Measurements from ENCODE around the gene MYLK2. TPM values are rescaled to one million over a fixed set of nuclear protein-coding genes. Genes with fewer than 3 reads are reported as not detected.
"Not testable (repeated sequence)": the region's sequence is repeated elsewhere in the genome, so short reads cannot be mapped to it uniquely, and the experiment has no call there.

Gene MYLK2
- total and polyA plus RNA-seq, 2 donors (not counting 1 experiment from before 2014, with no cell fraction given) = under 0.01 TPM; not detected in 1

DNA sequence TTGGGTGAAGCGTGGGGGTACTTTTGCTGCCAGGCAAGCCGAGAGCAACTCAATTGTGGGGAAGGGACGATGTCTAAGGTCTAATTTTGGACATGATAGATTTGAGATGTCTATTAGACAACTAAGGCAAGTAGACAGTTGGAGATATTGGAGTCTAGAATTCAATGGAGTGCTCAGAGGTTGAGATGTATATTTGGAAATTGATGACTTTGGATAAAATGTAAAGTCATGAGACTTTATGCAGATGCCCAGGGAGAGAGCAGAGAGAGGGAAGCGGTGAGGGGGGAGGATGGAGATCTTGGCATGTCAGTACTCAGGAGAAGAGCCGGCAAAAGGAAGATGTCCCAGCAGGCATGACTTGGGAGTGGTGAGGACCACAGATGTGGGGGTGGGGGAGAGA is 6.9 kb downstream of the MYLK2 start:
- Histone ChIP-seq H3K27ac (ENCODE audit: insufficient read depth, low read length) (no peak overlapping the region), H3K9me3 (ENCODE audit: control insufficient read depth, insufficient read depth, low read depth, low read length) (no peaks in the 10 kb centered on the region), H3K9ac (ENCODE audit: insufficient read depth, low read length) (no peak overlapping the region), H3K36me3 (ENCODE audit: control insufficient read depth, insufficient read depth, low read length) (no peaks in the 10 kb centered on the region), H3K4me1 (ENCODE audit: control insufficient read depth, extremely low read depth, insufficient read depth, low read length) (no peaks in the 10 kb centered on the region), H4K20me1 (ENCODE audit: control insufficient read depth, extremely low read depth, insufficient read depth, low read length) (no peaks in the 10 kb centered on the region), H3K4me3 (replicated peaks in 1 of 4; ENCODE audit: control extremely low read depth in 1 of 4, insufficient read depth in 1 of 4, low read depth in 3 of 4, low read length in 4 of 4) (no peak overlapping the region), H3K4me2 (ENCODE audit: extremely low read depth, insufficient read depth, low read length) (no peak overlapping the region), H3K27me3 (ENCODE audit: control insufficient read depth, insufficient read depth, low read length) (no peaks in the 10 kb centered on the region), H2AFZ (ENCODE audit: low read length) (no peak overlapping the region), H3K79me2 (ENCODE audit: control insufficient read depth, insufficient read depth, low read length) (no peaks in the 10 kb centered on the region)
- DNase-seq (ENCODE audit: low read depth in 2 of 2) = no peak
- TF ChIP-seq EZH2 (IDR thresholded peaks at IDR 0.05; ENCODE audit: low read length, missing control alignments) = no peak
- TF ChIP-seq, protein P1, sequence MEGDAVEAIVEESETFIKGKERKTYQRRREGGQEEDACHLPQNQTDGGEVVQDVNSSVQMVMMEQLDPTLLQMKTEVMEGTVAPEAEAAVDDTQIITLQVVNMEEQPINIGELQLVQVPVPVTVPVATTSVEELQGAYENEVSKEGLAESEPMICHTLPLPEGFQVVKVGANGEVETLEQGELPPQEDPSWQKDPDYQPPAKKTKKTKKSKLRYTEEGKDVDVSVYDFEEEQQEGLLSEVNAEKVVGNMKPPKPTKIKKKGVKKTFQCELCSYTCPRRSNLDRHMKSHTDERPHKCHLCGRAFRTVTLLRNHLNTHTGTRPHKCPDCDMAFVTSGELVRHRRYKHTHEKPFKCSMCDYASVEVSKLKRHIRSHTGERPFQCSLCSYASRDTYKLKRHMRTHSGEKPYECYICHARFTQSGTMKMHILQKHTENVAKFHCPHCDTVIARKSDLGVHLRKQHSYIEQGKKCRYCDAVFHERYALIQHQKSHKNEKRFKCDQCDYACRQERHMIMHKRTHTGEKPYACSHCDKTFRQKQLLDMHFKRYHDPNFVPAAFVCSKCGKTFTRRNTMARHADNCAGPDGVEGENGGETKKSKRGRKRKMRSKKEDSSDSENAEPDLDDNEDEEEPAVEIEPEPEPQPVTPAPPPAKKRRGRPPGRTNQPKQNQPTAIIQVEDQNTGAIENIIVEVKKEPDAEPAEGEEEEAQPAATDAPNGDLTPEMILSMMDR (conservative IDR thresholded peaks at IDR 0.05 in 1 of 2, IDR thresholded peaks at IDR 0.05 in 1 of 2; ENCODE audit: low read depth in 1 of 2, low read length in 2 of 2) = no peak

- no peak for DNase-seq (ENCODE audit: low read depth in 2 of 2)
- H4K20me1 ChIP-seq (ENCODE audit: control insufficient read depth, extremely low read depth, insufficient read depth, low read length) = no peaks in the 10 kb centered on the region
- no peak overlapping the region for H3K9ac ChIP-seq (ENCODE audit: insufficient read depth, low read length)
- H3K36me3 ChIP-seq (ENCODE audit: control insufficient read depth, insufficient read depth, low read length) = no peaks in the 10 kb centered on the region
- no peak overlapping the region for H3K4me3 ChIP-seq (replicated peaks in 1 of 4; ENCODE audit: control extremely low read depth in 1 of 4, insufficient read depth in 1 of 4, low read depth in 3 of 4, low read length in 4 of 4)
- H3K79me2 ChIP-seq (ENCODE audit: control insufficient read depth, insufficient read depth, low read length) = no peaks in the 10 kb centered on the region
- no peak overlapping the region for H3K4me2 ChIP-seq (ENCODE audit: extremely low read depth, insufficient read depth, low read length)
- H2AFZ ChIP-seq (ENCODE audit: low read length) = no peak overlapping the region
- no peak for TF ChIP-seq EZH2 (IDR thresholded peaks at IDR 0.05; ENCODE audit: low read length, missing control alignments)
- TF ChIP-seq, protein P1 (conservative IDR thresholded peaks at IDR 0.05 in 1 of 2, IDR thresholded peaks at IDR 0.05 in 1 of 2; ENCODE audit: low read depth in 1 of 2, low read length in 2 of 2) = no peak
- no peaks in the 10 kb centered on the region for H3K9me3 ChIP-seq (ENCODE audit: control insufficient read depth, insufficient read depth, low read depth, low read length)
- no peak overlapping the region for H3K27ac ChIP-seq (ENCODE audit: insufficient read depth, low read length)
- no peaks in the 10 kb centered on the region for H3K4me1 ChIP-seq (ENCODE audit: control insufficient read depth, extremely low read depth, insufficient read depth, low read length)
- no peaks in the 10 kb centered on the region for H3K27me3 ChIP-seq (ENCODE audit: control insufficient read depth, insufficient read depth, low read length)
Measured at GRCh38 chr20:31827059-31827458, 7.9 kb downstream of the MYLK2 start.

GRCh38 chr20:31828016-31828415 is 8.9 kb downstream of the MYLK2 start:
- H3K27ac ChIP-seq (ENCODE audit: insufficient read depth, low read length); H3K36me3 ChIP-seq (ENCODE audit: control insufficient read depth, insufficient read depth, low read length); H3K27me3 ChIP-seq (ENCODE audit: control insufficient read depth, insufficient read depth, low read length); H3K79me2 ChIP-seq (ENCODE audit: control insufficient read depth, insufficient read depth, low read length); H3K9me3 ChIP-seq (ENCODE audit: control insufficient read depth, insufficient read depth, low read depth, low read length); H2AFZ ChIP-seq (ENCODE audit: low read length); DNase-seq (ENCODE audit: low read depth in 2 of 2); H4K20me1 ChIP-seq (ENCODE audit: control insufficient read depth, extremely low read depth, insufficient read depth, low read length); H3K9ac ChIP-seq (ENCODE audit: insufficient read depth, low read length); H3K4me1 ChIP-seq (ENCODE audit: control insufficient read depth, extremely low read depth, insufficient read depth, low read length); H3K4me3 ChIP-seq (replicated peaks in 1 of 4; ENCODE audit: control extremely low read depth in 1 of 4, insufficient read depth in 1 of 4, low read depth in 3 of 4, low read length in 4 of 4); H3K4me2 ChIP-seq (ENCODE audit: extremely low read depth, insufficient read depth, low read length): not testable (repeated sequence)
